GM18951 (cell line): ENCODE measurements around the gene SUGP1.
"Not testable (repeated sequence)": the region's sequence is repeated elsewhere in the genome, so short reads cannot be mapped to it uniquely, and the experiment has no call there.

Experiments used
- POLR2A ChIP-seq: IDR thresholded peaks from 4 replicates; pipeline ENCODE4 v1.6.1; 2011; ENCODE audit warnings: mild to moderate bottlenecking; ENCODE audit not compliant: insufficient read length, insufficient read depth; ENCODE audit errors: extremely low read depth
- in situ Hi-C: fragments of 300-500 bp; cut with MboI; formaldehyde crosslinking; loops from one replicate; pipeline ENCODE4 v1.12.0; 2022; ENCODE audit warnings: low sequenced_read_pairs, mixed read lengths, inconsistent platforms; ENCODE audit not compliant: unreplicated experiment

The SUGP1 gene

DNA sequence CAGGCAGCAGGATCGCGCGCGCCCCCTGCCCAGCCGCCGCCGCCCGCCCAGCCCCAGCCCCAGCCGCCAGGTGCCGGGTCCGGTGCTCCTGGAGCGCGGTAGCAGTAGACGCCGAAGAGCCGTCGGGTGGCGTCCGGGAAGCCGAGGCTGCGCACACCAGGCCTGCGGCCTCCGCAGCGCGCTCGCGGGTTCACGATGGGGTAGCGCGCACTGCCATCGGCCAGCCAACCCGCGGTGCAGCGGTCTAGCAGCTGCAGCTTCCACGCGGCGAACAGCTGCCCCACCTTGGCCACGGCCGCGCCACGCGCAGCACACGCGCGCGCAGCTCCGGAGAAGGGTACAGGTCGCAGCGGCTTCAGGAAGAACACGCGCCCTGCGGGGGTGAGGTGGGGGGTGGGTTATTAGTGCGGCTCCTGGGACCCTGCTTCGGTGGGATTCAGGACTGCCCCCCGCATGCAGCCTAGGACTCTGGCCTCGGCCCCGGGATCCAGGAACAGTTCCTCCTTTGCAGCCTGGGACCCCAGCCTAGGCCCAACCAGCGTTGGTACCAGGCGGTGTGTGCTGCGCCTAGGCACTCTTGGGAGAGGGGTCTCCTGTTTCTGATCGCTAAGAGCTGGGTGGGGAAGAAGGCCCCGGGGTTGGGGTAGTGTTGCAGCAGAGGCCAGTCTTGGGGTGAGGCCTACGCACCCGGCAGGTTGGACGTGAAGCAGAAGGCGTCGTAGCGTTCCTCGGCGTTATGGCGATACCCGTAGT is 62.3 kb downstream of the SUGP1 start:
- TF ChIP-seq POLR2A = no peak
- in situ Hi-C loops = no loop called here

DNA sequence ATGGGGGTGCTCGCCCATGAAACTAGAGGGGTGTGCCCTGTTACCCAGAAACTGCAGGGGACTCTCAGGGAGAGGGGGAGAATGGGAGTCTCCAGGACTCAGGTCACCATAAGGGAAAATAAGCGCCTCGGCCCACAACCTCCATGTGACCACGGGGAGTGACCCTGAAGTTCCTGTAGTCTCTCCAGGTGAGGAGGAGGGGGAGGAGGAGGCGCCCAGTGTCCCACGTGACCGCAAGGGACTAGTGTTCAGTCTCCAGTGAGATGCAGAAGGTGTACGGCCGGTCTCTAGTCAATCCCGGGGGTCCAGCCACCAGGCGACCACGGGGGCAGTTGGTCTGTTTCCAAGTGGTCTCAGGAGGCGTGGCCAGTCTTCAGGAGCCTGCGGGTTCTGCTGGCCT is 63.2 kb downstream of the SUGP1 start:
- in situ Hi-C loops = no loop called here
- no peak for TF ChIP-seq POLR2A

DNA sequence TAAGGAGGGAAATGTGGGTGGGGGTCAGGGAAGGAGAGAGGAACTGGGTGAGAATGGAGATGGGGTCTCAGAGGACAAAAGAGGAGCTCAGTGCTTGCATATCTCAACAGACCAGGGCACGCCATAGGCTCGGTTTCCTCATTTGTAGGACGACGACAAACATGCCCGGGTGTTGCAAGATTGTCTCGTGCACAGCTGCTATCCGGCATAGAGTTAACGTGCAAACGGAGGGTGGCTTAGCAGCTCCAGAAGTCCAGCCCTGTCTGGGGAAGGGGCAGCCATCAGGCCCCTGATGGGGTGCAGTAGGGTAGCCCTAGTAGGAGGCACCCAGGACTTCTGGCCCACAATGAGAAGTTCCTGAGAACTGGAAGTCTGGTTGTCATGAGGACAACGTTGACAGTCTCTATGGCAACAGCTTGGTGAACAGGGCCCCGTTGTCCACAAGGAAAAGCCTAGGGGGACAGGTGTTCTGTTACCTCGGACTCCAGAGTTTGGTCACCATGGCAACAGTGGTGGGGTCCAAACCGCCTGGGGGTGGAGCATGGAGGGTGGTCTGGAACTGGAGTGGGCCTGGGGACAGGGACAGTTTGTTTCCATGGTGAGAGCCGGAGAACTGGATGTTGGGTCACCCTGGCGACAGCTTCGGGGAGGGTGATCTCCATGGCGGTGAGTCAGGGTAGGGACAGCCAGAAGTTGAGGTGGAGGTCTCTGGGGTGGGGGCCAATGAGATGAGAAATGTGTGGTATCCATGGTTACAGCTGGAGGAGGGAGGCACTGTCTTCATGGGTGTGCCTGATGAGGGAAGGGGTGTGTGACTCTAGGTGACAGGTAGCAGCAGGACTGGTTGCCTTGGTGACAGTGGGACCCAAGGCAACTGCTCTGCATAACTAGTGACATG is 64.0 kb downstream of the SUGP1 start:
- in situ Hi-C loops = no loop called here

DNA sequence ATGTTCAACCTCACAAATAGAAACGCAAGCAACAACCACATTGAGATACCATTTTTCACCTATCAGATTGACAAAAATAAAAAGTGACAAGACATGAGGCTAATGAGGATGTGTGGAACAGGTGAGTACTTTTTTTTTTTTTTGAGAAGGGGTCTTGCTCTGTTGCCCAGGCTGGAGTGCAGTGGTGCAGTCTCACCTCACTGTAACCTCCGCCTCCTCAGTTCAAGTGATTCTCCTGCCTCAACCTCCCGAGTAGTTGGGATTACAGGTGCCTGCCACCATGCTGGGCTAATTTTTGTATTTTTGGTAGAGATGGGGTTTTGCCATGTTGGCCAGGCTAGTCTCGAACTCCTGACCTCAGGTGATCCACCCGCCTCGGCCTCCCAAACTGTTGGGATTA is 66.9 kb downstream of the SUGP1 start:
- in situ Hi-C loops = not testable (repeated sequence)

More for the DNA sequence above, 64.0 kb downstream of the SUGP1 start:
- TF ChIP-seq POLR2A = no peak

DNA sequence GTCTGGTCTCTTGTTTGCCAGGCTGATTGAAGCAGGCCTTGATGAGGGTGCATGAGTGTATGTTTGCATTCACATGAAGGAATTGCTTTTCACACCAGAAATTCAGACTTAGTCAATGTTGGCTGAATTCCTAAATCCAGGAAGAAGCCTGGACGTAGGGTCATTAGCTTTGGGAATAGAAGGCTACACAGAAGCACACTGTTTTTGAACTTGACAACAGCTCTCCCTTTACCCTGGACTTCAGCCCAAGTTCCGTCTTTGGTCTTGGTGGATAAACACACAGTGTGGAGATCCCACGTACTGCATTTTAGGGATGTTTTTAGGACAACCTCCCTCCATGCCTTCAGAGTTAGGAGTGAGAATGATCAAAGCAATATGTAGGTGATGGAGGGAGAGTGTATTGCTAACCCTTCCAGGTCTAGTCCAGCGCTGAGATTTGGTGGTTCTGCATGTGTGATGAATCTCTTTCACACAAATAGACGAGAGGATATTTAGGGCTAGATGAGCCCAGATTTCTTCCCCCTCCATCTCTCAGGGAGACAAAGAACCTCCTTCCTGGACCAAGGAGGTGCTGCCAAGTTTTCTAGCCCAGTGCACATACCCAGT is 70.0 kb downstream of the SUGP1 start:
- in situ Hi-C loops = no loop called here
- TF ChIP-seq POLR2A = no peak

DNA sequence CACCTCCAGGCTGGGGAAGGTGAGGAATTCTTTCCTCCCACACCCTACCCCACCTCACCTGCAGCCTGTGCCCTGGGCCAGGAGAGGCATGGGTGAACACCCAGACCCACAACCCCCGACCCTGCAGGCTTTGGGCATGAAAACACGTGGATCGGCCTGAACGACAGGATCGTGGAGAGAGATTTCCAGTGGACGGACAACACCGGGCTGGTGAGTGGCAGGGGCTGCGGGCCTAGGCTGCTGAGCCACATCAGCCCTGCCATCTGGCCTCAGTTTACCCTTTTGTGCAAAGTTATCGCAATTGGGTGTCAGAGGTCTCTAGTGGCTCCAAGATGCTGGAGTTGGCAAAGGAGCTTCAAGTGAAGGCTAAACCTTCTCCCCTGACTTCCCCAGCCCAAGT is 79.8 kb downstream of the SUGP1 start:
- TF ChIP-seq POLR2A = no peak
- in situ Hi-C loops = no loop called here

DNA sequence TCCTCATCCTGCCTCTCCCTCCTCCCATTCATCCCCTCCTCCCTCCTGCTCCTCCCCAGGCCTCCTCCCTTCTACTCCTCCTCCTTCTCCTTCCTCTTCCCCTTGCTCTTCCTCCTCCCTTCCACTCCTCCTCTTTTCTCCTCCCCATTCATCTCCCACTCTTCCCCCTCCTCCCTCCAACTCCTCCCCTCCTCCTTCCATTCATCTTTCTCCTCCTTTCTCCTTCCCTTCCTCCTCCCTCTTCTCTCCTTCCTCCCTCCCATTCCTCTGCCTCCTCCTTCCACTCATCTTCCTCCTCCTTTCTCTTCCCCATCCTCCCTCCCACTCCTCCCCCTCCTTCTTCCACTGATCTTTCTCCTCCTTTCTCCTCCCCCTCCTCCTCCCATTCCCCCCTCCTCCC is 80.6 kb downstream of the SUGP1 start:
- no peak for TF ChIP-seq POLR2A
- in situ Hi-C loops = no loop called here

DNA sequence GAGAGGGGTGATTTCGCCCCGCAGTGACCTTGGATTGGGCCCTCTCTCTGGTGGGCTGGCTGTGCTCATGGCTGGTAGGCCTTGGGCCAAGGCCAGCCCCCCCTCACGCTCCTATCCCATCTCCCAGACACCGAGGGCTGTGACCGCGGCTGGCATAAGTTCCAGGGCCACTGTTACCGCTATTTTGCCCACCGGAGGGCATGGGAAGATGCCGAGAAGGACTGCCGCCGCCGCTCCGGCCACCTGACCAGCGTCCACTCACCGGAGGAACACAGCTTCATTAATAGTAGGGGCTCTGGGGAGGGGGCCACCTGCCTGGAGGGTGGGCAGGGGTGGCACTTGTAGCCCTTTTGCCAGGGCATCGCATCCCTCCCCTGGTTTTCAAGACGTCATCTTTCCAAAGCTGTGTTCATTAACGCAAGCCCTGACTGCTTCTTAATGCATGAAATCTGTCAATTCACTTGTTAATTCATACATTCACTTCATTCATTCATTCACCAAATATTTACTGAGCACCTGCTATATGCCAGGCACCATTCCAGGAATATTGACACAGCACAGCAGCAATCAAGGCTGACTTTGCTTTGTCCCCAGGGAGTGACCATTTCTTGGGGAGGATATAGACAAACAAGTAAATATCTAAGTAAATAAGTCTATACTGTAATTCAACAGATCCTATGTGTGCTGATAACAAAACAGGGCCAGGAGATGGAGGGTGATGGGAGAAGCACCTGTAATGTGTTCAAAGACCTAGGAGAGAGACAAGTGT is 82.0 kb downstream of the SUGP1 start:
- in situ Hi-C loops = no loop called here
- TF ChIP-seq POLR2A = no peak

DNA sequence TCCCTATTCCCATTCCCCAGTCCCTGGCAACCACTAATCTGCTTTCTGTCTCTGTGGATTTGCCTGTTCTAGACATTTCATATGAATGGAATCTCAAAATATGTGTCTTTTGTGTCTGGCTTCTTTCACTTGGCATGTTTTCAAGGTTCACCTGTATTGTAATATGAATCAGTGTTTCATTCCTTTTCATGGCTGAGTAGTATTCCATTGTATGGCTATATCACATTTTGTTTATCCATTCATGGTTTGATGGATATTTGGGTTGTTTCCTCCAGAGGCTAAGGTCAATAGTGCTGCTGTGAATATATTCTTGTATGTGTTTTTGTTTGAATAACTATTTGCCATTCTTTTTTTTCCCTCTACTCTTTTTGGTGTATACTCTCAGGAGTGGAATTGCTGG is 84.1 kb downstream of the SUGP1 start:
- in situ Hi-C loops = no loop called here
- no peak for TF ChIP-seq POLR2A

DNA sequence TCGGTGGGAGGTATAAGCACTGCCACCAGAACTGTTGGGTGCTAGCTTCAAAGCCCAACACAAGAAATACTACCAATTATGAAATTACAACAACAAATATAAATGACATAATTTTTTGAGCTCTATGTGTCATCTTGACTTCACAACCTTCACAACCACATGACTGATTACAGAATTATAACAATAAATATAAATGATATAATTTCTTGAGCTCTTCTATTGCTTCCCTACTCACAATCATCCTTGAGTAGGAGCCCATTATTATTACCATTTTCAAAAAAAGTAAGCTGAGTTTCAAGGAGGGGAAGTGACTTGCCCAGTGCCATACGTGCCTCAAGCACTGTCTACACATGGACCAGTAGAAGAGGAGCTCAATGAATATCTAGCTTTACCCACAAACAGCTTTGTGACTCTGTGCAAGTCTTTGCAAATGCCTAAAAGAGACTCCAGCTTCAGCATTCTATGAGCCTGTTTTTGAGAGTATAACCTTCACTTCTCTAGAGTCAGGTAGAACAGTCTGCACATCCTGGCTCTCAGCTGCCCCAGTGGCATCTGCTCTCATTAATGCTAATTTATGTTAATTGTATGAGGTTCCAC is 86.0 kb downstream of the SUGP1 start:
- TF ChIP-seq POLR2A = no peak
- in situ Hi-C loops = no loop called here

DNA sequence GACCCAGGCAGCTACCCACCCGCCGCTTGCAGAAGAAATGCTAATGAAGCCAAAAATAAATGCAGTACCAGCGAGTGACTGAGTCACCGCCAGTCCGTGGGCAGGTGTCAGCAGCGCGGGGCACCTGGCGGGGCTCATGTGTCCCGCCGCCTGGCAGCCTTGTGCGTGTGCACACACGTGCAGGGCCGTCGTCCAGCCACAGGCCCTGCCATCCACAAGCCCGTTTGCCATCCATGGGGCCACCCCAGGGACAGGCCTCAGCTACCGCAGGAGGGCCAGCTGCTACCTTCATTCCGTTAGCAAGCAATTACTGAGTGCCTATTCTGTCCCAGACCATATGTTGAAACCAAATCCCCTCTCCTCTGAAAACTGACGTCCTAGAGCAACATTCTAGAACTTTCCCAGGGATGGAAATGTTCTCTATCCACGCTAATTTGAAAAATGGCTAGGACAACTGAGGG is 88.0 kb downstream of the SUGP1 start:
- no peak for TF ChIP-seq POLR2A
- in situ Hi-C loops = no loop called here

DNA sequence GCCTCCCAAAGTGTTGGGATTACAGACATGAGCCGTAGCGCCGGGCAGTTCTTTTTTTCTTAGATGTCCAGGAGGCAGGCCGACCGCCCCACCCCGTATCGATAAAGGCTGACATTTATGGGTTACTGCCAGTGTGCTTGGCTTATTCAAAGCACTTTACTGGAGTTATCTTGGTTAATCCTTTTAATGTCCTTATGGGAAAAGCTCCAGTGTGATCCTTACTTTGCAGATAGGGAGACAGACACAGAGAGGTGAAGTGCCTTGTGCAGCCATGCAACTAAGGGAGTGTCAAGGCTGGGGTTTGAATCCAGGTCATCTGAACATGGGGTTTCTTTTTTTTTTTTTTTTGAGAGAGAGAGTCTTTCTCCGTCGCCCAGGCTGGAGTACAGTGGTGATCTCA is 89.3 kb downstream of the SUGP1 start:
- TF ChIP-seq POLR2A = no peak
- in situ Hi-C loops = no loop called here
